DOHH2 (cell line): ENCODE results near the gene FHOD3.

ENCODE experiments used
- H3F3A ChIP-seq: fragments of 200-600 bp; sonication (generic), shearing (Covaris generic); 2 replicates; pipeline ENCODE4 v1.6.0; 2016; ENCODE audit warnings: antibody characterized with exemption, mild to moderate bottlenecking; ENCODE audit not compliant: control insufficient read depth, insufficient read depth
- H3K27ac ChIP-seq: fragments of 200-600 bp; sonication (generic); 2 replicates; pipeline ENCODE4 v1.5.1; 2014; ENCODE audit warnings: low read depth, mild to moderate bottlenecking, low read length, moderate library complexity
- H3K27me3 ChIP-seq: fragments of 200-600 bp; sonication (generic); 2 replicates; pipeline ENCODE4 v1.6.1; 2014; ENCODE audit warnings: mild to moderate bottlenecking, low read length, mixed read lengths; ENCODE audit not compliant: control insufficient read depth
- H3K36me3 ChIP-seq: fragments of 200-600 bp; sonication (generic); 2 replicates; pipeline ENCODE4 v1.6.1; 2014; ENCODE audit warnings: mild to moderate bottlenecking, low read length, moderate library complexity, mixed read lengths; ENCODE audit not compliant: control insufficient read depth
- H3K4me1 ChIP-seq: fragments of 200-600 bp; sonication (generic); 2 replicates; pipeline ENCODE4 v1.6.1; 2014; ENCODE audit warnings: mild to moderate bottlenecking, low read length, mixed read lengths; ENCODE audit not compliant: control insufficient read depth
- H3K4me2 ChIP-seq: fragments of 200-600 bp; sonication (generic); 2 replicates; pipeline ENCODE4 v1.6.0; 2014; ENCODE audit warnings: mild to moderate bottlenecking, low read length, moderate library complexity
- H3K4me3 ChIP-seq: fragments of 200-600 bp; sonication (generic); 2 replicates; pipeline ENCODE4 v1.5.1; 2014; ENCODE audit warnings: mild to moderate bottlenecking, low read length, mixed read lengths
- H3K79me2 ChIP-seq: fragments of 200-600 bp; sonication (generic); 2 replicates; pipeline ENCODE4 v1.6.1; 2014; ENCODE audit warnings: mild to moderate bottlenecking, low read length, mixed read lengths; ENCODE audit not compliant: control insufficient read depth
- H3K9me2 ChIP-seq: fragments of 200-600 bp; sonication (generic); replicated peaks from 2 replicates; pipeline ENCODE4 v1.6.1; 2014; ENCODE audit warnings: mild to moderate bottlenecking, low read length, mixed read lengths; ENCODE audit not compliant: control insufficient read depth
- H3K9me3 ChIP-seq: fragments of 200-600 bp; sonication (generic); 2 replicates; pipeline ENCODE4 v1.6.1; 2014; ENCODE audit warnings: antibody characterized with exemption, low read length, mixed read lengths; ENCODE audit not compliant: control insufficient read depth, insufficient read depth
- H4K20me1 ChIP-seq: fragments of 200-600 bp; sonication (generic); 2 replicates; pipeline ENCODE4 v1.6.0; 2014; ENCODE audit warnings: low read depth, mild to moderate bottlenecking, antibody characterized with exemption, low read length, moderate library complexity; ENCODE audit not compliant: control insufficient read depth, insufficient read depth
- EZH2phosphoT487 ChIP-seq: fragments of 200-600 bp; sonication (generic); IDR thresholded peaks from 2 replicates; pipeline ENCODE4 v1.6.1; 2017; ENCODE audit warnings: borderline replicate concordance, mild to moderate bottlenecking, antibody characterized with exemption, low read length, moderate library complexity, mixed read lengths
- TF ChIP-seq, protein P1 (sequence below): fragments of 200-600 bp; sonication (generic); IDR thresholded peaks from one replicate; pipeline ENCODE4 v1.5.1; 2014; ENCODE audit warnings: antibody characterized with exemption, mild to moderate bottlenecking, low read depth, low read length; ENCODE audit not compliant: poor library complexity, severe bottlenecking

The FHOD3 gene

DNA sequence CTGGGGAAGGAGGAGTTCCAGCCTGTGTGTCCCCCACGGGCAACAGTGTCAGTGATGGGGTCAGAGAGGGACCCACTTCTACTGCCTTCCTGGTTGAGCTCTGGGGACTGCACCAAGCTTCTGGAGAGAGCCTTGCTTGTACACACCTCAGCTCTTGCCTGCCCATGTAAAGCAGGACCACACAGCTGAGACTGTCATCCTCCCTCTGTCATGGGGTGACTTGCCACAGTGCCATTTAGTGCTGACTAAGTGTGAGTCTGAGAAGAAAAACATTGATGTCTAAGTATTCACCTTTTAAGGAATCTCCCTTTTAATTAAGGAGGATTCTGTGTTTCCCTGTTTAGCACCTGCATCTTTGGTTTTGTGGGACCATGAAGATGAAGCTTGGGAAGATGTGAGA lies 159.1 kb downstream of the FHOD3 start:
- H3K4me3 ChIP-seq = no peak overlapping the region
- TF ChIP-seq, protein P1, sequence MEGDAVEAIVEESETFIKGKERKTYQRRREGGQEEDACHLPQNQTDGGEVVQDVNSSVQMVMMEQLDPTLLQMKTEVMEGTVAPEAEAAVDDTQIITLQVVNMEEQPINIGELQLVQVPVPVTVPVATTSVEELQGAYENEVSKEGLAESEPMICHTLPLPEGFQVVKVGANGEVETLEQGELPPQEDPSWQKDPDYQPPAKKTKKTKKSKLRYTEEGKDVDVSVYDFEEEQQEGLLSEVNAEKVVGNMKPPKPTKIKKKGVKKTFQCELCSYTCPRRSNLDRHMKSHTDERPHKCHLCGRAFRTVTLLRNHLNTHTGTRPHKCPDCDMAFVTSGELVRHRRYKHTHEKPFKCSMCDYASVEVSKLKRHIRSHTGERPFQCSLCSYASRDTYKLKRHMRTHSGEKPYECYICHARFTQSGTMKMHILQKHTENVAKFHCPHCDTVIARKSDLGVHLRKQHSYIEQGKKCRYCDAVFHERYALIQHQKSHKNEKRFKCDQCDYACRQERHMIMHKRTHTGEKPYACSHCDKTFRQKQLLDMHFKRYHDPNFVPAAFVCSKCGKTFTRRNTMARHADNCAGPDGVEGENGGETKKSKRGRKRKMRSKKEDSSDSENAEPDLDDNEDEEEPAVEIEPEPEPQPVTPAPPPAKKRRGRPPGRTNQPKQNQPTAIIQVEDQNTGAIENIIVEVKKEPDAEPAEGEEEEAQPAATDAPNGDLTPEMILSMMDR = no peak
- no peak for TF ChIP-seq EZH2phosphoT487
- H4K20me1 ChIP-seq = no peaks in the 10 kb centered on the region
- H3K4me2 ChIP-seq = no peak overlapping the region
- peaks cover 16% of the 10 kb centered on the region for H3K27me3 ChIP-seq
- no peaks in the 10 kb centered on the region for H3K79me2 ChIP-seq
- no peaks in the 10 kb centered on the region for H3F3A ChIP-seq
- H3K4me1 ChIP-seq = no peaks in the 10 kb centered on the region
- no peaks in the 10 kb centered on the region for H3K36me3 ChIP-seq
- no peaks in the 10 kb centered on the region for H3K9me3 ChIP-seq
- H3K9me2 ChIP-seq = no peaks in the 10 kb centered on the region
- no peak overlapping the region for H3K27ac ChIP-seq

DNA sequence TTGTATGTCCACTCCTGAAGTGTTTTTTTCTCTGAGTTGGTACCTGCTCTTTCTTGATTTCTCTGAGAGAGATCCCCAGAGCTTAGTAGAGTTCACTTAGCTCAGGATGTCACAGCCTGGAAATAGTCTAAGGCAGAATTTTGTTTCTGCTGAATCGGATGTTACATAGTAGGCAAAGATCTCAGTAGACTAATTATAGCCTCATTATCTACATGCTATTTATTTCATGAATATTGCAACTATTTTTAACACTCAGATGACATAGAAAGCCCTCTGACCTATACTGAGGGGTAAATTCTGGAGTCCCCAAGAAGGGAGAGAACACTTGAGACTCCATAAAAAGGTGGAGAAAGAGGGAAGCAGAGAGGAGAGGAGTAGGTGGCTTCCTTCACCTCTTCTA lies 160.2 kb downstream of the FHOD3 start:
- Histone ChIP-seq H3K79me2 (no peaks in the 10 kb centered on the region), H3K9me2 (no peaks in the 10 kb centered on the region), H3F3A (no peaks in the 10 kb centered on the region), H3K4me3 (no peak overlapping the region), H3K4me2 (no peak overlapping the region), H3K9me3 (no peaks in the 10 kb centered on the region), H4K20me1 (no peaks in the 10 kb centered on the region), H3K36me3 (no peaks in the 10 kb centered on the region), H3K4me1 (no peaks in the 10 kb centered on the region), H3K27me3 (peaks cover 16% of the 10 kb centered on the region), H3K27ac (no peak overlapping the region)
- TF ChIP-seq, protein P1 = no peak
- TF ChIP-seq EZH2phosphoT487 = no peak

GRCh38 chr18:36458306-36458705 lies 160.8 kb downstream of the FHOD3 start:
- Histone ChIP-seq H3K4me2 (no peak overlapping the region), H3K4me3 (no peak overlapping the region), H3K36me3 (no peaks in the 10 kb centered on the region), H3F3A (no peaks in the 10 kb centered on the region), H4K20me1 (no peaks in the 10 kb centered on the region), H3K4me1 (no peaks in the 10 kb centered on the region), H3K27me3 (peaks cover 16% of the 10 kb centered on the region), H3K79me2 (no peaks in the 10 kb centered on the region), H3K27ac (no peak overlapping the region), H3K9me3 (no peaks in the 10 kb centered on the region), H3K9me2 (no peaks in the 10 kb centered on the region)
- TF ChIP-seq EZH2phosphoT487 = no peak
- TF ChIP-seq, protein P1 = no peak

- peaks cover 16% of the 10 kb centered on the region for H3K27me3 ChIP-seq
- no peaks in the 10 kb centered on the region for H4K20me1 ChIP-seq
- no peaks in the 10 kb centered on the region for H3K4me1 ChIP-seq
- no peaks in the 10 kb centered on the region for H3K9me3 ChIP-seq
- TF ChIP-seq, protein P1 = no peak
- TF ChIP-seq EZH2phosphoT487 = no peak
- H3K27ac ChIP-seq = no peak overlapping the region
- no peak overlapping the region for H3K4me3 ChIP-seq
- no peaks in the 10 kb centered on the region for H3F3A ChIP-seq
- no peak overlapping the region for H3K4me2 ChIP-seq
- no peaks in the 10 kb centered on the region for H3K9me2 ChIP-seq
- no peaks in the 10 kb centered on the region for H3K79me2 ChIP-seq
- no peaks in the 10 kb centered on the region for H3K36me3 ChIP-seq
Measured at GRCh38 chr18:36459203-36459602, 161.7 kb downstream of the FHOD3 start.
